A549 (cell line): Measurements from ENCODE around the gene ZBTB48. TPM values are rescaled to one million over a fixed set of nuclear protein-coding genes. Genes with fewer than 3 reads are reported as not detected.

Experiments
- ATAC-seq, 2 experiments: fragments of 200-7000 bp in 1 of 2; fragments of >200 bp in 1 of 2; cut with Nextera tagmentation in 1 of 2; cut with Tn5 transposase in 1 of 2; 3 replicates each; pipeline versions ENCODE4 v1.8.0 to v1.9.1; 2018 to 2020; ENCODE audit warnings: mild to moderate bottlenecking in 1 of 2, moderate library complexity in 1 of 2
- CTCF ChIA-PET: fragments of 300-600 bp; sonication (Branson Sonifier 250); formaldehyde crosslinking; extraction: SDS; loops from one replicate; lab custom pipeline; 2021; ENCODE audit warnings: antibody characterized with exemption, inconsistent platforms; lab: Yijun Ruan, JAX
- POLR2A ChIA-PET: fragments of 350-600 bp; formaldehyde crosslinking; extraction: SDS; loops from one replicate; lab custom pipeline; 2021; ENCODE audit warnings: antibody characterized with exemption, inconsistent platforms; lab: Yijun Ruan, JAX
- DNase-seq, 2 experiments: peaks; one replicate each; pipeline versions ENCODE4 v3.0.0 to v3.0.0-alpha.2; 2011 to 2016; ENCODE audit warnings: low read depth in 1 of 2, low spot score in 1 of 2
- FAIRE-seq: peaks from 2 replicates; lab custom pipeline; 2011; peaks lifted over from hg19 to GRCh38; lab: Jason Lieb, UNC
- H3K27ac ChIP-seq, 2 experiments: fragments of >200 bp; sonication (Bioruptor Twin); formaldehyde crosslinking; 3 replicates each; pipeline ENCODE4 v1.5.1; 2016 to 2017
- H3K4me1 ChIP-seq: fragments of >200 bp; sonication (Bioruptor Twin); formaldehyde crosslinking; 3 replicates; pipeline ENCODE4 v1.6.1; 2016
- H3K4me2 ChIP-seq: fragments of >200 bp; sonication (Bioruptor Twin); formaldehyde crosslinking; 3 replicates; pipeline ENCODE4 v1.6.1; 2016
- H3K4me3 ChIP-seq: fragments of >200 bp; sonication (Bioruptor Twin); formaldehyde crosslinking; 3 replicates; pipeline ENCODE4 v1.5.1; 2016
- H3K9me3 ChIP-seq: fragments of >200 bp; sonication (Bioruptor Twin); formaldehyde crosslinking; 3 replicates; pipeline ENCODE4 v1.6.1; 2016
- BCL3 ChIP-seq: fragments of >200 bp; sonication (Bioruptor Twin); formaldehyde crosslinking; IDR thresholded peaks from 3 replicates; pipeline ENCODE4 v1.6.1; 2016
- CHD4 ChIP-seq: fragments of 200-600 bp; sonication (generic); IDR thresholded peaks from 2 replicates; pipeline ENCODE4 v1.6.1; 2016; ENCODE audit warnings: antibody characterized with exemption, mild to moderate bottlenecking, borderline replicate concordance
- EHF ChIP-seq: fragments of 250-450 bp; sonication (Bioruptor Pico); IDR thresholded peaks from 2 replicates; pipeline ENCODE4 v1.5.0; 2020; ENCODE audit warnings: mild to moderate bottlenecking
- EHMT2 ChIP-seq: fragments of 200-600 bp; sonication (generic); IDR thresholded peaks from 2 replicates; pipeline ENCODE4 v1.6.1; 2016; ENCODE audit warnings: antibody characterized with exemption, low read depth, mild to moderate bottlenecking, moderate library complexity
- ELK1 ChIP-seq: fragments of 150-350 bp; IDR thresholded peaks from 2 replicates; pipeline ENCODE4 v1.6.1; 2014; ENCODE audit warnings: low read depth, mild to moderate bottlenecking, low read length
- EP300 ChIP-seq, 2 experiments: fragments of >200 bp; sonication (Bioruptor Twin); formaldehyde crosslinking; IDR thresholded peaks; 2 replicates in 1 of 2; 3 replicates in 1 of 2; pipeline ENCODE4 v1.6.1; 2016 to 2017
- FOSL2 ChIP-seq, 2 experiments: fragments of 450-650 bp in 1 of 2; fragments of >200 bp in 1 of 2; sonication (Bioruptor Twin) in 1 of 2; formaldehyde crosslinking; IDR thresholded peaks; 2 replicates each; pipeline versions ENCODE4 v1.5.0 to v1.6.1; 2016 to 2020; ENCODE audit warnings: mild to moderate bottlenecking in 1 of 2, moderate library complexity in 1 of 2
- FOXS1 ChIP-seq: fragments of 250-450 bp; sonication (Bioruptor Pico); IDR thresholded peaks from 2 replicates; pipeline ENCODE4 v1.5.0; 2020; ENCODE audit warnings: mild to moderate bottlenecking, moderate library complexity
- GATA3 ChIP-seq: IDR thresholded peaks from 2 replicates; pipeline ENCODE4 v1.6.1; 2012; ENCODE audit warnings: borderline replicate concordance
- HES2 ChIP-seq: fragments of >200 bp; sonication (Bioruptor Twin); formaldehyde crosslinking; IDR thresholded peaks from 2 replicates; pipeline ENCODE4 v1.6.1; 2016
- HEYL ChIP-seq: fragments of 250-450 bp; sonication (Bioruptor Pico); IDR thresholded peaks from 2 replicates; pipeline ENCODE4 v1.8.0; 2021; ENCODE audit warnings: mild to moderate bottlenecking, moderate library complexity
- HOXA7 ChIP-seq: fragments of 250-450 bp; sonication (Bioruptor Pico); IDR thresholded peaks from 2 replicates; pipeline ENCODE4 v1.5.0; 2020; ENCODE audit warnings: mild to moderate bottlenecking, moderate library complexity
- HOXB5 ChIP-seq: fragments of 250-450 bp; sonication (Bioruptor Pico); IDR thresholded peaks from 2 replicates; pipeline ENCODE4 v1.5.0; 2020; ENCODE audit warnings: mild to moderate bottlenecking, moderate library complexity
- JUN ChIP-seq, 2 experiments: fragments of >200 bp; sonication (Bioruptor Twin); formaldehyde crosslinking; IDR thresholded peaks; 2 replicates in 1 of 2; 3 replicates in 1 of 2; pipeline ENCODE4 v1.6.1; 2016 to 2017
- JUNB ChIP-seq: fragments of >200 bp; sonication (Bioruptor Twin); formaldehyde crosslinking; IDR thresholded peaks from 2 replicates; pipeline ENCODE4 v1.6.1; 2016
- KDM5A ChIP-seq: fragments of 200-600 bp; sonication (generic); IDR thresholded peaks from 2 replicates; pipeline ENCODE4 v1.6.1; 2016; ENCODE audit warnings: antibody characterized with exemption, mild to moderate bottlenecking
- MAFK ChIP-seq: fragments of 450-650 bp; IDR thresholded peaks from 2 replicates; pipeline ENCODE4 v1.6.1; 2014; ENCODE audit not compliant: partially characterized antibody
- MYC ChIP-seq: IDR thresholded peaks from 2 replicates; pipeline ENCODE4 v1.6.1; 2012; ENCODE audit warnings: mild to moderate bottlenecking, inconsistent platforms, low read length, improper control_type of control experiment, borderline replicate concordance
- NR3C1 ChIP-seq: fragments of >200 bp; sonication (Bioruptor Twin); formaldehyde crosslinking; IDR thresholded peaks from 3 replicates; pipeline ENCODE4 v1.6.1; 2017
- PHF8 ChIP-seq: fragments of 200-600 bp; sonication (generic); IDR thresholded peaks from 2 replicates; pipeline ENCODE4 v1.6.1; 2016; ENCODE audit warnings: low read depth, mild to moderate bottlenecking, antibody characterized with exemption, moderate library complexity, borderline replicate concordance
- POLR2AphosphoS2 ChIP-seq: conservative IDR thresholded peaks from 2 replicates; pipeline ENCODE4 v1.6.1; 2012; ENCODE audit warnings: low read length, improper control_type of control experiment, inconsistent platforms
- RAD21 ChIP-seq, 2 experiments: fragments of >200 bp in 1 of 2; sonication (Bioruptor Twin) in 1 of 2; formaldehyde crosslinking in 1 of 2; IDR thresholded peaks in 1 of 2; conservative IDR thresholded peaks in 1 of 2; 2 replicates in 1 of 2; 3 replicates in 1 of 2; pipeline ENCODE4 v1.6.1; 2012 to 2018; ENCODE audit warnings: inconsistent platforms in 1 of 2
- RARB ChIP-seq: fragments of 250-450 bp; sonication (Bioruptor Pico); IDR thresholded peaks from 2 replicates; pipeline ENCODE4 v1.8.0; 2021; ENCODE audit warnings: mild to moderate bottlenecking, moderate library complexity
- RCOR1 ChIP-seq: fragments of 150-350 bp; IDR thresholded peaks from 2 replicates; pipeline ENCODE4 v1.6.1; 2014; ENCODE audit warnings: antibody characterized with exemption, low read length, low read depth
- REST ChIP-seq: fragments of 200-600 bp; sonication (generic); IDR thresholded peaks from 2 replicates; pipeline ENCODE4 v1.6.1; 2016; ENCODE audit warnings: antibody characterized with exemption, mild to moderate bottlenecking, moderate library complexity
- RFX5 ChIP-seq: fragments of 450-650 bp; IDR thresholded peaks from 2 replicates; pipeline ENCODE4 v1.7.1; 2014; ENCODE audit warnings: antibody characterized with exemption, mild to moderate bottlenecking, moderate library complexity
- TFCP2L1 ChIP-seq: fragments of 250-450 bp; sonication (Bioruptor Pico); IDR thresholded peaks from 2 replicates; pipeline ENCODE4 v1.5.0; 2021; ENCODE audit warnings: mild to moderate bottlenecking
- TP53 ChIP-seq: fragments of 250-450 bp; sonication (Bioruptor Pico); IDR thresholded peaks from 2 replicates; pipeline ENCODE4 v1.5.0; 2021; ENCODE audit warnings: mild to moderate bottlenecking, moderate library complexity
- ZFP36 ChIP-seq: fragments of 450-650 bp; IDR thresholded peaks from 2 replicates; pipeline ENCODE4 v1.6.1; 2014; ENCODE audit warnings: borderline replicate concordance; ENCODE audit not compliant: partially characterized antibody
- ZNF302 ChIP-seq: fragments of 250-450 bp; sonication (Bioruptor Pico); IDR thresholded peaks from 2 replicates; pipeline ENCODE4 v1.9.0; 2021; ENCODE audit warnings: inconsistent platforms, mild to moderate bottlenecking, moderate library complexity
- WGBS: methylation state at CpG from one replicate; pipeline ENCODE4 v1.1.6; 2017; ENCODE audit errors: missing lambda C conversion rate; 5-methylcytosine and 5-hydroxymethylcytosine counted together
- polyA plus RNA-seq, 4 experiments: library from polyadenylated mRNA; depleted of rRNA in 3 of 4; stranded (reverse); fragments of >200 nt; fragmentation: RNase III in 1 of 4; extraction: RNeasy Plus Mini Kit Qiagen cat#74134 plus additional on column Dnase treatment in 1 of 4; gene quantifications; 2 replicates in 3 of 4; 3 replicates in 1 of 4; pipeline ENCODE4 v1.2.3, GENCODE V29; 2011 to 2017

The ZBTB48 gene
- polyA plus RNA-seq, 2 of the 4 experiments (the other 2 are of a cell fraction), result 8.0 to 13.1 TPM

- ChIA-PET POLR2A (no interaction called here), CTCF (no interaction called here)
- FAIRE-seq (no peak), ATAC-seq (no peak), DNase-seq (no peak)
- no peak for TF ChIP-seq FOXS1
- TF ChIP-seq CHD4, result no peak
- TF ChIP-seq FOSL2 (IDR thresholded peaks at IDR 0.05), result no peak
- no peak for TF ChIP-seq FOSL2 (CRISPR knock-in tag; IDR thresholded peaks at IDR 0.05)
- TF ChIP-seq EP300 (IDR thresholded peaks at IDR 0.05), result no peak
- TF ChIP-seq MAFK, result no peak
- no peak for TF ChIP-seq HEYL (CRISPR knock-in tag)
- no peak for TF ChIP-seq MYC
- TF ChIP-seq TFCP2L1 (CRISPR knock-in tag), result no peak
- no peak for TF ChIP-seq TP53
- no peak for TF ChIP-seq RFX5
- TF ChIP-seq ZNF302 (CRISPR knock-in tag), result no peak
- TF ChIP-seq PHF8, result no peak
- TF ChIP-seq GATA3, result no peak
- no peak for TF ChIP-seq JUN (IDR thresholded peaks at IDR 0.05)
- TF ChIP-seq RARB, result no peak
- no peak for TF ChIP-seq EHF (CRISPR knock-in tag)
- no peak for TF ChIP-seq JUNB
- TF ChIP-seq BCL3, result no peak
- TF ChIP-seq HES2, result no peak
- TF ChIP-seq RAD21 (conservative IDR thresholded peaks at IDR 0.05 in 1 of 2, IDR thresholded peaks at IDR 0.05 in 1 of 2), result no peak
- Histone ChIP-seq H3K9me3 (no peaks in the 10 kb centered on the region), H3K4me1 (peaks cover 5% of the 10 kb centered on the region; the same call in 1 of the 3 replicates), H3K4me2 (no peak overlapping the region), H3K27ac (no peak overlapping the region), H3K4me3 (no peak overlapping the region)
- 95% methylated on average over 4 of the region's 4 CpGs for WGBS
Measured at GRCh38 chr1:6619045-6619444, 39.3 kb downstream of the ZBTB48 start.

GRCh38 chr1:6621429-6622391, 41.9 kb downstream of the ZBTB48 start:
- FAIRE-seq, result no peak
- Histone ChIP-seq H3K4me3 (no peak overlapping the region), H3K4me1 (peaks cover 12% of the 10 kb centered on the region; the same call in 2 of the 3 replicates), H3K27ac (no peak overlapping the region)
- no peak for DNase-seq
- 97% methylated on average over 25 of the region's 41 CpGs for WGBS
- CTCF ChIA-PET, result interaction anchor here (0.6 to 1.5 kb wide), 2 partner anchors 12 to 64 kb away, joined by 3 to 5 read pairs; no protein-coding TSS in a partner anchor
- TF ChIP-seq TP53 (no peak), ZFP36 (no peak), NR3C1 (no peak), EHMT2 (no peak), HOXB5 (CRISPR knock-in tag) (no peak), KDM5A (no peak), POLR2AphosphoS2 (no peak), EP300 (IDR thresholded peaks at IDR 0.05) (no peak), RCOR1 (no peak), HOXA7 (CRISPR knock-in tag) (no peak), REST (no peak), ELK1 (no peak), HEYL (CRISPR knock-in tag) (no peak)
- TF ChIP-seq, all 56 proteins: peak for 0
- Histone ChIP-seq H3K4me2 (no peak overlapping the region), H3K9me3 (no peaks in the 10 kb centered on the region)
- POLR2A ChIA-PET, result no interaction called here
- no peak for ATAC-seq
